IMR-90 (cell line): Measurements from ENCODE around the gene P2RX7.
A peak's percentile ranks its signal among the peaks of the same experiment; 100 is the strongest.

Experiments
- BHLHE40 ChIP-seq: fragments of 150-350 bp; IDR thresholded peaks from 2 replicates; pipeline ENCODE4 v1.6.1; 2016; ENCODE audit warnings: mild to moderate bottlenecking, low read depth, low read length
- CEBPB ChIP-seq: IDR thresholded peaks from 2 replicates; pipeline ENCODE4 v1.6.1; 2012; ENCODE audit warnings: low read depth, low read length, improper control_type of control experiment
- MAFK ChIP-seq: IDR thresholded peaks from 2 replicates; pipeline ENCODE4 v1.6.1; 2012; ENCODE audit warnings: low read depth, low read length, improper control_type of control experiment
- MAZ ChIP-seq: IDR thresholded peaks from 2 replicates; pipeline ENCODE4 v1.6.1; 2012; ENCODE audit warnings: low read depth, mild to moderate bottlenecking, low read length, improper control_type of control experiment, moderate library complexity, borderline replicate concordance
- MXI1 ChIP-seq: IDR thresholded peaks from 2 replicates; pipeline ENCODE4 v1.6.1; 2012; ENCODE audit warnings: low read depth, mild to moderate bottlenecking, low read length, moderate library complexity, borderline replicate concordance
- NFE2L2 ChIP-seq: fragments of 150-350 bp; IDR thresholded peaks from 2 replicates; pipeline ENCODE4 v1.6.1; 2016; ENCODE audit warnings: low read depth, mild to moderate bottlenecking, low read length
- POLR2A ChIP-seq: IDR thresholded peaks from 2 replicates; pipeline ENCODE4 v1.6.1; 2012; ENCODE audit warnings: mild to moderate bottlenecking, low read depth, low read length
- RAD21 ChIP-seq: IDR thresholded peaks from 2 replicates; pipeline ENCODE4 v1.6.1; 2012; ENCODE audit warnings: low read length, improper control_type of control experiment
- RFX5 ChIP-seq: IDR thresholded peaks from 2 replicates; pipeline ENCODE4 v1.8.0; 2012; ENCODE audit warnings: low read depth, mild to moderate bottlenecking, low read length, moderate library complexity
- SMC3 ChIP-seq: fragments of 150-350 bp; IDR thresholded peaks from 2 replicates; pipeline ENCODE4 v1.6.1; 2016; ENCODE audit warnings: low read depth, mild to moderate bottlenecking, antibody characterized with exemption, low read length, moderate library complexity
- TF ChIP-seq, protein P1 (sequence below): conservative IDR thresholded peaks from 2 replicates; pipeline ENCODE4 v1.5.1; 2012; ENCODE audit warnings: mild to moderate bottlenecking, low read depth, low read length, improper control_type of control experiment
- TF ChIP-seq, protein P2 (sequence below): fragments of 150-350 bp; IDR thresholded peaks from 2 replicates; pipeline ENCODE4 v1.6.1; 2017; ENCODE audit warnings: mild to moderate bottlenecking, antibody characterized with exemption, low read length, low read depth
- TF ChIP-seq, protein P3 (sequence below): fragments of 150-350 bp; IDR thresholded peaks from 2 replicates; pipeline ENCODE4 v1.6.1; 2016; ENCODE audit warnings: low read depth, mild to moderate bottlenecking, low read length, moderate library complexity, borderline replicate concordance

DNA sequence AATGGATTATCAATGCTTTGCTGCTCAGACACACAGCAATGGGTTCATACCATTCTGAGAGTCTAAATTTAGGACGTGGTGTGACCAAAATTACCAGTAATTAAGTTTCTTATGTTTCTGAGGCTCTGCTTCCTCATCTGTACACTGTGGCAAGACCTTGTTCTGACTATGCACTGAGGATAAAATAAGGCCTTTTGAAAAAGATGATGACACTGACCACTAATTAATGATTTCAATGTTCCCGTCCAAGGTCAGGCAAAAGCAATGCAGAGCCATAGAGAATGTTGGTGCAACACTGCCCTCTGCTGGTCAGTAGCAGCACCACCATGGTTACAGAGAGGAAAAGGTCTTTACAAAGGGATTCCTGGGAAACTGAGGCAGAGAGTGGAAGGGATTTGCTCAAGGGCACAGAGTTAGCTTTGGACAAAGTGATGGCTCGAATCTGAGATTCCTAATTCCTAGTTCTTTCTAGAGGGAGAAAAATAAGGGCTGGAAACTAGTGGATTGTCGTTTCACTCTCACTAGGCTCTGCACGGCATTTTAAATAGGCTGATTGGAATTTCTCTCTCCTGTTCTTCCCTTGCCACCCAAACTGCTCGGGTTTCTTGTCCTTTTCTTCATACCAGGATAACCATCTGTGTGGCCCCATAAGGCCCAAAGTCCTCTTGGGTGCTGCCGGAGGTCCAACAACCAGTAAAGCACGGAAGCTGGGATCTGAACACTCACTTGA lies 22.3 kb upstream of the P2RX7 start:
- TF ChIP-seq, protein P1, sequence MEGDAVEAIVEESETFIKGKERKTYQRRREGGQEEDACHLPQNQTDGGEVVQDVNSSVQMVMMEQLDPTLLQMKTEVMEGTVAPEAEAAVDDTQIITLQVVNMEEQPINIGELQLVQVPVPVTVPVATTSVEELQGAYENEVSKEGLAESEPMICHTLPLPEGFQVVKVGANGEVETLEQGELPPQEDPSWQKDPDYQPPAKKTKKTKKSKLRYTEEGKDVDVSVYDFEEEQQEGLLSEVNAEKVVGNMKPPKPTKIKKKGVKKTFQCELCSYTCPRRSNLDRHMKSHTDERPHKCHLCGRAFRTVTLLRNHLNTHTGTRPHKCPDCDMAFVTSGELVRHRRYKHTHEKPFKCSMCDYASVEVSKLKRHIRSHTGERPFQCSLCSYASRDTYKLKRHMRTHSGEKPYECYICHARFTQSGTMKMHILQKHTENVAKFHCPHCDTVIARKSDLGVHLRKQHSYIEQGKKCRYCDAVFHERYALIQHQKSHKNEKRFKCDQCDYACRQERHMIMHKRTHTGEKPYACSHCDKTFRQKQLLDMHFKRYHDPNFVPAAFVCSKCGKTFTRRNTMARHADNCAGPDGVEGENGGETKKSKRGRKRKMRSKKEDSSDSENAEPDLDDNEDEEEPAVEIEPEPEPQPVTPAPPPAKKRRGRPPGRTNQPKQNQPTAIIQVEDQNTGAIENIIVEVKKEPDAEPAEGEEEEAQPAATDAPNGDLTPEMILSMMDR = peak; percentile 88
- no peak for TF ChIP-seq MXI1
- TF ChIP-seq MAFK = no peak
- TF ChIP-seq RAD21 = peak; percentile 88
- TF ChIP-seq POLR2A = no peak
- peak; percentile 82 for TF ChIP-seq SMC3
- TF ChIP-seq, protein P2, sequence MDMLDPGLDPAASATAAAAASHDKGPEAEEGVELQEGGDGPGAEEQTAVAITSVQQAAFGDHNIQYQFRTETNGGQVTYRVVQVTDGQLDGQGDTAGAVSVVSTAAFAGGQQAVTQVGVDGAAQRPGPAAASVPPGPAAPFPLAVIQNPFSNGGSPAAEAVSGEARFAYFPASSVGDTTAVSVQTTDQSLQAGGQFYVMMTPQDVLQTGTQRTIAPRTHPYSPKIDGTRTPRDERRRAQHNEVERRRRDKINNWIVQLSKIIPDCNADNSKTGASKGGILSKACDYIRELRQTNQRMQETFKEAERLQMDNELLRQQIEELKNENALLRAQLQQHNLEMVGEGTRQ = no peak
- TF ChIP-seq MAZ = no peak
- TF ChIP-seq RFX5 = no peak
- TF ChIP-seq CEBPB = no peak
- no peak for TF ChIP-seq NFE2L2
- no peak for TF ChIP-seq BHLHE40
- TF ChIP-seq, protein P3, sequence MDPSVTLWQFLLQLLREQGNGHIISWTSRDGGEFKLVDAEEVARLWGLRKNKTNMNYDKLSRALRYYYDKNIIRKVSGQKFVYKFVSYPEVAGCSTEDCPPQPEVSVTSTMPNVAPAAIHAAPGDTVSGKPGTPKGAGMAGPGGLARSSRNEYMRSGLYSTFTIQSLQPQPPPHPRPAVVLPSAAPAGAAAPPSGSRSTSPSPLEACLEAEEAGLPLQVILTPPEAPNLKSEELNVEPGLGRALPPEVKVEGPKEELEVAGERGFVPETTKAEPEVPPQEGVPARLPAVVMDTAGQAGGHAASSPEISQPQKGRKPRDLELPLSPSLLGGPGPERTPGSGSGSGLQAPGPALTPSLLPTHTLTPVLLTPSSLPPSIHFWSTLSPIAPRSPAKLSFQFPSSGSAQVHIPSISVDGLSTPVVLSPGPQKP = no peak
